Mammary epithelial cell (primary cell): ENCODE data around the gene MNT.

ENCODE experiments used
- EZH2 ChIP-seq: IDR thresholded peaks from 2 replicates; pipeline ENCODE4 v1.6.1; 2012; ENCODE audit warnings: low read length, inconsistent platforms, borderline replicate concordance
- TF ChIP-seq, protein P1 (sequence below), 2 donors: IDR thresholded peaks in 1 of 2; conservative IDR thresholded peaks in 1 of 2; 2 replicates each; pipeline ENCODE4 v1.5.1; 2011 to 2012; ENCODE audit warnings: inconsistent platforms in 2 of 2, low read length in 2 of 2, mild to moderate bottlenecking in 2 of 2, control low read depth in 1 of 2, low read depth in 1 of 2; ENCODE audit not compliant: insufficient read depth in 1 of 2; ENCODE audit errors: extremely low read depth in 1 of 2

GRCh38 chr17:2362016-2362415 is 38.8 kb downstream of the MNT start:
- no peak for TF ChIP-seq EZH2
- TF ChIP-seq, protein P1, sequence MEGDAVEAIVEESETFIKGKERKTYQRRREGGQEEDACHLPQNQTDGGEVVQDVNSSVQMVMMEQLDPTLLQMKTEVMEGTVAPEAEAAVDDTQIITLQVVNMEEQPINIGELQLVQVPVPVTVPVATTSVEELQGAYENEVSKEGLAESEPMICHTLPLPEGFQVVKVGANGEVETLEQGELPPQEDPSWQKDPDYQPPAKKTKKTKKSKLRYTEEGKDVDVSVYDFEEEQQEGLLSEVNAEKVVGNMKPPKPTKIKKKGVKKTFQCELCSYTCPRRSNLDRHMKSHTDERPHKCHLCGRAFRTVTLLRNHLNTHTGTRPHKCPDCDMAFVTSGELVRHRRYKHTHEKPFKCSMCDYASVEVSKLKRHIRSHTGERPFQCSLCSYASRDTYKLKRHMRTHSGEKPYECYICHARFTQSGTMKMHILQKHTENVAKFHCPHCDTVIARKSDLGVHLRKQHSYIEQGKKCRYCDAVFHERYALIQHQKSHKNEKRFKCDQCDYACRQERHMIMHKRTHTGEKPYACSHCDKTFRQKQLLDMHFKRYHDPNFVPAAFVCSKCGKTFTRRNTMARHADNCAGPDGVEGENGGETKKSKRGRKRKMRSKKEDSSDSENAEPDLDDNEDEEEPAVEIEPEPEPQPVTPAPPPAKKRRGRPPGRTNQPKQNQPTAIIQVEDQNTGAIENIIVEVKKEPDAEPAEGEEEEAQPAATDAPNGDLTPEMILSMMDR (conservative IDR thresholded peaks at IDR 0.05 in 1 of 2, IDR thresholded peaks at IDR 0.05 in 1 of 2; ENCODE audit: extremely low read depth in 1 of 2, insufficient read depth in 1 of 2, low read depth in 1 of 2, low read length in 2 of 2): no peak
